HG02970 (cell line): ENCODE data around the gene DBN1.

Experiments used
- ATAC-seq: cut with Tn5 transposase; IDR thresholded peaks from one replicate; pipeline ENCODE4 v1.9.1; 2021; ENCODE audit warnings: mild to moderate bottlenecking, moderate library complexity, moderate number of reproducible peaks; ENCODE audit not compliant: unreplicated experiment, low FRiP score

The DBN1 gene

DNA sequence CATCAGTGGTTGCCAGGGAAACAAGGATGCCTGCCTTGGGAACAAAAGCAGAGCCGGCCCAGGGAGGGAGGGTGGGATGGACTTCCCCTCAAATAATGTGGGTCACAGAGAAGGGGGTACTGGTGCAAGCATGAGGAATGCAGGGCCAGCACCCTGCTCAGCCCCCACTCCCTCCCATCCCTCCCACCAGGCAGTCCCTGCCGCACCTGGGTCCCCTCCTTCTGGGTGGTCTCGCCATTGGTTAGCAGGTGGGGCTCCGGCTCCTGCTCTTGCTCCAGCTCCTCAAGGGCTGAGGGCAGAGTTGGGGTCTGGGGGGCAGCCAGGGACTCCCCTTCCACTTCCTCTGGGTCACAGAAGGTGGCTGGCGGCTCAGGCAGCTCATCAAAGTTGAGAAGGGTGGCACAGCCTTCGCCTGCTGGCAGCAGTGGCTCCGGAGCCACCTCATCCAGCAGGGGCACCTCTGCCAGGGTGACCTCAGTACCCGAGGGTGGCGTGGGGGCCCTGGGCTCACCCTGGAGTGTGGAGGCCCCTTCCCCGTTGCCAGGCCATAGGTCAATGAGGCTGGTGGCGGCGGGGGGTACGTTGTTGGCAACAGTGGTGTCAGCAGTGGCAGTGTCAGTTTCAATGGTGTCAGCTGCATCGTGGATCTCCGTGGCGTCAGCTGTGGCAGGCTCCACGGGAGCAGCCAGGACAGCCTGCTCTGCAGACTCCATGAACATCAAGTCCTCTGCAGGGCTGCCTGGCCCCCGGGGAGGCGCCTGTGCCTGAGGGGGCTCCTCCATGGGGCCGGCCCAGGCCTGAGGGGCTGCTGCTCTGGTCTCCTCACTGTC is 15.4 kb downstream of the DBN1 start:
- no peak for ATAC-seq

- ATAC-seq, result no peak
Measured at GRCh38 chr5:177456976-177457851, 16.2 kb downstream of the DBN1 start.

DNA sequence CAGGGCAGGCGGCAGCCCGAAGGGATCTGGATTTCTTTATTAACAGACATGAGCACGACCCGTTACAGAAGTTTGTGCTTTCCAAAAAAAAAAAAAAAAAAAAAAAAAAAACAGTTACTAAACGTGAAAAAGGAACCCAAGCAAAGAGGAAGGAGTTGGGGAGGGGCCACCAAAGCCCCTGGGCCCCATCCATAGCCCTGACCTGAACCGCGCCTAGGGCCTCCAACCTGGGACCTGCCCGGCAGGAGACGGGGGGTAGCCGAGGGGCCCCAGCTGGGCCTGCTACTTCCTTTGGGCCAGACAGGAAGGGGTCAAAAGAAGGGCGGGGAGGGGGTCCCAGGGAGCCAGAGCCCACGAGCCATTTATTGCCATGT is 16.9 kb downstream of the DBN1 start:
- no peak for ATAC-seq

GRCh38 chr5:177455661-177456590 is 17.5 kb downstream of the DBN1 start:
- peak; percentile 11 for ATAC-seq

DNA sequence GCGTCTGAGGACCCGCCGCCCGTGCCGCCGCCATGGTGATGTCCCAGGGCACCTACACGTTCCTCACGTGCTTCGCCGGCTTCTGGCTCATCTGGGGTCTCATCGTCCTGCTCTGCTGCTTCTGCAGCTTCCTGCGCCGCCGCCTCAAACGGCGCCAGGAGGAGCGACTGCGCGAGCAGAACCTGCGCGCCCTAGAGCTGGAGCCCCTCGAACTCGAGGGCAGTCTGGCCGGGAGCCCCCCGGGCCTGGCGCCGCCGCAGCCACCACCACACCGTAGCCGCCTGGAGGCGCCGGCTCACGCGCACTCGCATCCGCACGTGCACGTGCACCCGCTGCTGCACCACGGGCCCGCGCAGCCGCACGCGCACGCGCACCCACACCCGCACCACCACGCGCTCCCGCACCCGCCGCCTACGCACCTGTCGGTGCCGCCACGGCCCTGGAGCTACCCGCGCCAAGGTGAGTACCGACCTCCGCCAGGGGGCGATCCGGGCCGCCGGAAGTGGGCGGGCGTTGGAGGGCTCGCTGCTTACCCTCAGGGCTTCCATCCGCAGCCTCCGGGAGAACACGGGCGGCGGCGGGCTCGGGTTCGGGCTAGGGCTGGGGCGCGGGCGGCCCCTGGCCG is 18.3 kb downstream of the DBN1 start:
- peak; percentile 54 for ATAC-seq

- peak; percentile 46 for ATAC-seq
Measured at GRCh38 chr5:177454397-177455035, 18.9 kb downstream of the DBN1 start.

- ATAC-seq, result peak; percentile 3
Measured at GRCh38 chr5:177453852-177454396, 19.5 kb downstream of the DBN1 start.

DNA sequence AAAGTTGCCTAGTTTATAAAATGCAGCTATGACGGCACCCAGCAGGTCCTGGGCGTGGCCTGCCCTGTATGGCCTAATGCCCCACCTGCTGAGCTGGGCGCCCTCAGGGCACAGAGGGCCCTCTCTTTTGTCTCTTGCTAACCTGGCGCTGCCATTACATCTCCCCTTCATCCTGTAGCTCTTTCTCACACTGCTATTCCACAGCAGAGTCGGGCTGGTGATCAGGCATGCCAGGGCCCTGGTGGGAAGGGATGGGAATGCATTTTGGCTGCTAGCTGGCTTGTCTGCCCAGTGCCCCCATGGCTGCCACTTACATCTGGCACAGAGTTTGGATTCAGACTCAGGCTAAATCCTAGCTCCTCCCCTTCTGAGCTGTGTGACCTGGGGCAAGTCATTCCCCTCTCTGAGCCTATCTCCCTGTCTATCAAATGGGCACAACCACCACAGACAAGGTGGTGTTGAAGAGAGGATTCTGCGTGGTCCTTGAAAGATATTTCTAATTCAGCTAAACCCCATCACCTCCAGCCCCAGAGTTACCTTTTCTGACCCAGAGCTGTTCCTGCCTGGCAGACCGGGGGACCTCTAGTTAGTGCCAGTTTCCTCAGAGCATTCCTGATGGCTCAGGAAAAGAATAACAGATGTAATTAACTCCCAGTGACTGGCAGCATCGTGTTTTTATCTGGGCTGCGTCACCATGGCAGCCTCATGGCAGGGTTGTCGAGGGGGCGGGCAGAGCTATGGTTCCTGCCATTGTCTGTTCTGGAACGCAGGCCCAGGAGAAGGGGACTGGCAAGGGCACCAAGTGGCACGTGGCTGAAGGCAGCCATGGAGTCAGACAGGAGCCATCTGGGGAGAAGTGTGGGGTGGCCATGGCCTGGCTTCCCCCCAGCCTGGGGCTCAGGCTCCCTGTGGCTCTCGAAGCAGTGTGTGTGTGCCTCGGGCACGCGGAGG is 20.5 kb downstream of the DBN1 start:
- no peak for ATAC-seq

DNA sequence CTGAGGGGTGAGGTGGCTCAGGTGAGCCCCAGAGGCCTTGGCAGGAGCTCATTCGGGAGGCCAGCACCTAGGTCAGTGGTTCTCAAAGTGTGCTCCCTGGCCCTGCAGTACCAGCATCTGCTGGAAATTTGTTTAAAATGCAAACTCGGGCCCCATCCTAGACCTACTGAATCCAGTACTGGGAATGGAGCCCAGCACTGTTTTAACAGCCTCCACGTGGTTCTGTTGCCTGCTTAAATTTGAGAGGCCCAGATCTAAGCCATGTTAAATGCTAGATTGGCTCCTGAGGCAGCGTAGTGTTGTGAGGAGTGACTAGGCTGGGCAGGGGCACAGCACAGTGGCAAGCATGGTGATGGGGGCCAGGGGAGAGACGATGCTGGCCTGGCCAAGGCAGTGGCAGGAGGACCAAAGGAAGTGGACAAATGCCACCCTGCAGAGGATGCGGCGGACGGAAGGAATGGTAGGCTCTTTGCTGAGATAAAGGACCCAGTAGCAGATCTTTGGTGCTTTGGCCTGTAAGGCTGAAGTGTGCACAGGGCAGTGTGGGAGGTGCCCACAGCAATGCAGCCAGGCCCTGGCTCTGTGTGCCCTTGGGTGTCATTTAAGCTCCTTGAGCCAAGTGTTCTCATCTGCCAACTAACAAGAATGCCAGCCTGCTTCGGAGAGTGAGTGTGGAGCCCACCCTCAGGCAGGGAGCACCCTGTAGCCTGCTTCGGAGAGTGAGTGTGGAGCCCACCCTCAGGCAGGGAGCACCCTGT is 22.6 kb downstream of the DBN1 start:
- ATAC-seq, result no peak

DNA sequence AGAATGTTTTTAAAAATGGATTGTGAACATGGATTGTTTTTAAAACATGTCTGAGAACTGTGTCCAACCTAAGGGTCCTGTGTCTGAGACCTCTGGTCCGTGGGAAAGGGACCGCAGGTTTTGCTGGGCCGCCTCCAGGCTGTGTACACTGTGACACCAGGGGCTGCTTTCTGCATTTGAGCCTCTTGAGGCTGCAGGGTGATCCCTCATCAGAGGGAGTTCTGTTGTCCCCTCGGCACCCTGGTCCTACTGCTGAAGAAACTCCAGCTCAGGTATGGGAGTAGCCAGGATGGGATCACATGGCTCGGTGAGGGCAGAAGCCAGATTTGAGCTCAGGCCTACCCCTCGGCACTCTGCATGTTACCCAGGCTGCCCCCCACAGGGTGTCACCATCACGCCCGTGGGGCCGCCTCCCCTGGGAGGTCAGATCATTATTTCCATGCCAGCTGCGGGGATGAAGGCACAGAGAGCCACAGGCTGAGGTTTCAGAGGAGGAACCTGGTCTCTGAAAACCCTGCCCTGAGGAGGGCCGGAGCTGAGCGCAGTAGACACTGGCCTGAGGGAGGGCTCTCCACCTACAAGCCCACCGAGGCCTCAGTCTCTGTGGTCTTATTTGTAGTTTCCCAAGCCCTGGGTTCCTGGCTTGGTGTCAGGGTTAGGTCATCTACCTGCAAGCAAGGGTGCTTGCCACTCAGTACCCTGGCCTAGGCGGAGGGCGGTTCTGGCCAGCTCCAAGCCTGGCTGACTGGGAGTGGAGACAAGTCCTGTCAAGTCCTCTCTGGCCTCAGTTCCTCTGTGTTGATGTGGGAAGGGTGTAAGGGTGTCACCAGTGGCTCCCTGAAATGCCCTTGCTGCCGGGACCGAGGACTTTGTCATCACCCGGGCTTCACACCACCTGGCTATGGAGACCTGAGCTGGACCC is 24.0 kb downstream of the DBN1 start:
- no peak for ATAC-seq

GRCh38 chr5:177448244-177448950 is 25.0 kb downstream of the DBN1 start:
- ATAC-seq, result no peak

- ATAC-seq, result no peak
Measured at GRCh38 chr5:177447611-177448243, 25.7 kb downstream of the DBN1 start.

- peak; percentile 36 for ATAC-seq
Measured at GRCh38 chr5:177447066-177447610, 26.3 kb downstream of the DBN1 start.

GRCh38 chr5:177446200-177447065 is 27.0 kb downstream of the DBN1 start, which contains the start of gene PRR7:
PRR7 (plus strand) TSS chr5:177446814; CDS start chr5:177455068, 8,254 bp downstream.
- peak; percentile 42 for ATAC-seq
